ENCODE measurements around the gene CNFN. TPM values are rescaled to one million over a fixed set of nuclear protein-coding genes. Genes with fewer than 3 reads are reported as not detected.

CNFN gene
- total and polyA plus RNA-seq, 9 donors = 0.47 to 0.91 TPM; not detected in 7

DNA sequence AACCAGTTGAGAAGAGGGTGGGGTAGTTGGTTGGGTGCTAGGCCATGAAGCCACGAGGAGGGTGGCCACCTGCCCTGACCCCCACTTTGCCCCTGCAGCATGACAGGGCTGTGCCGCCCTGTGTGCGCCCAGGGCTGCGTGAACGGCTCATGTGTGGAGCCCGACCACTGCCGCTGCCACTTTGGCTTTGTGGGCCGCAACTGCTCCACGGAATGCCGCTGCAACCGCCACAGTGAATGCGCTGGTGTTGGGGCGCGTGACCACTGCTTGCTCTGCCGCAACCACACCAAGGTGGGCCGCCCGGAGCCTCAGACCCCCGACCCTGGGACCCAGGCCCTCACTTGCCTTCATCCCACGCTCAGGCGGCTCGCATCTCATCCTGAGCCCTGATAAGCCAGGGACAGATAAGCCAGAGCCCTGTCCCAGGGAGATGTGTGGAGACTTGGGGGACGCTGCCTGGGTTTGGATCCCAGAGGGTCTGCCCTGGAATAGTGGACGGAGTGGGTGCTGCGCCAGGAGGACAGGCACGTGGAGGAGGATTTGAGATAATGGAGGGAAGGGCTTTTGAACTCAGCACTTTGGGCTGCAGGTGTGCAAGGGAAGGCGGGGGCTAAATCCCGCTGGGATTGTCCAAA is 20.5 kb downstream of the CNFN start:
- TF ChIP-seq EP300 (IDR thresholded peaks at IDR 0.05) = no peak
- TF ChIP-seq, protein P1, sequence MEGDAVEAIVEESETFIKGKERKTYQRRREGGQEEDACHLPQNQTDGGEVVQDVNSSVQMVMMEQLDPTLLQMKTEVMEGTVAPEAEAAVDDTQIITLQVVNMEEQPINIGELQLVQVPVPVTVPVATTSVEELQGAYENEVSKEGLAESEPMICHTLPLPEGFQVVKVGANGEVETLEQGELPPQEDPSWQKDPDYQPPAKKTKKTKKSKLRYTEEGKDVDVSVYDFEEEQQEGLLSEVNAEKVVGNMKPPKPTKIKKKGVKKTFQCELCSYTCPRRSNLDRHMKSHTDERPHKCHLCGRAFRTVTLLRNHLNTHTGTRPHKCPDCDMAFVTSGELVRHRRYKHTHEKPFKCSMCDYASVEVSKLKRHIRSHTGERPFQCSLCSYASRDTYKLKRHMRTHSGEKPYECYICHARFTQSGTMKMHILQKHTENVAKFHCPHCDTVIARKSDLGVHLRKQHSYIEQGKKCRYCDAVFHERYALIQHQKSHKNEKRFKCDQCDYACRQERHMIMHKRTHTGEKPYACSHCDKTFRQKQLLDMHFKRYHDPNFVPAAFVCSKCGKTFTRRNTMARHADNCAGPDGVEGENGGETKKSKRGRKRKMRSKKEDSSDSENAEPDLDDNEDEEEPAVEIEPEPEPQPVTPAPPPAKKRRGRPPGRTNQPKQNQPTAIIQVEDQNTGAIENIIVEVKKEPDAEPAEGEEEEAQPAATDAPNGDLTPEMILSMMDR (IDR thresholded peaks at IDR 0.05) = no peak
- no peak for TF ChIP-seq POLR2A (IDR thresholded peaks at IDR 0.05)
- DNase-seq = no peak
- H3K27me3 ChIP-seq = no peaks in the 10 kb centered on the region
- no peaks in the 10 kb centered on the region for H3K4me1 ChIP-seq (ENCODE audit: insufficient read depth)
- no peaks in the 10 kb centered on the region for H3K9me3 ChIP-seq
- no peaks in the 10 kb centered on the region for H3K36me3 ChIP-seq
- H3K27ac ChIP-seq = no peak overlapping the region
- H3K4me3 ChIP-seq = no peak overlapping the region
- intact Hi-C loops (cut with DNase I) = no loop called here
- 90 to 93% (median 91%) methylated on average over 27 of the region's 27 CpGs for WGBS, 3 donors

DNA sequence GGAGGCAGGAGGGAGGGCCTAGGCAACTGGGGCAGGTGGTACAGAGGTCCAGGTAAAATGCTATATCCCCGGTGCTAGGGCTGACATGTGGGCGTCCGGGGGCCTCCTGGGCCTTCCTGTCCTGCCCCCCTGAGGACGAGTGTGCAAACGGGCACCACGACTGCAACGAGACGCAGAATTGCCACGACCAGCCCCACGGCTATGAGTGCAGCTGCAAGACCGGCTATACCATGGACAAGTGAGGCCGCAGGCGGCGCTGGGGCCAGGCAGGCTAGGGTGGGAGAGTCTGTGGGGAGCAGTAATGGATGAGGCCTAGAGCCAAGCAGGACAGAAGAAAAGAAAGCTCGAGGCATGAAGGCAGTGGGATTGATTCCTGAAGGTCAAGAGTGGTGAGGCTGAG is 21.3 kb downstream of the CNFN start:
- no peaks in the 10 kb centered on the region for H3K36me3 ChIP-seq
- H3K27ac ChIP-seq = no peak overlapping the region
- no peak overlapping the region for H3K4me3 ChIP-seq
- peaks cover 0 to 3% of the 10 kb centered on the region in 2 donors for H3K9me3 ChIP-seq
- no peak for TF ChIP-seq EP300 (IDR thresholded peaks at IDR 0.05)
- no peak for TF ChIP-seq POLR2A (IDR thresholded peaks at IDR 0.05)
- TF ChIP-seq, protein P1 (IDR thresholded peaks at IDR 0.05) = no peak
- H3K4me1 ChIP-seq (ENCODE audit: insufficient read depth) = no peaks in the 10 kb centered on the region
- no peaks in the 10 kb centered on the region for H3K27me3 ChIP-seq
- no peak for DNase-seq
- intact Hi-C loops (cut with DNase I) = no loop called here
- 86 to 94% (median 89%) methylated on average over 15 of the region's 15 CpGs for WGBS, 3 donors

- no peak for DNase-seq
- H3K9me3 ChIP-seq = peaks cover 0 to 5% of the 10 kb centered on the region in 2 donors
- no peak for TF ChIP-seq POLR2A (IDR thresholded peaks at IDR 0.05)
- TF ChIP-seq, protein P1 (IDR thresholded peaks at IDR 0.05) = no peak
- TF ChIP-seq EP300 (IDR thresholded peaks at IDR 0.05) = no peak
- H3K36me3 ChIP-seq = no peaks in the 10 kb centered on the region
- H3K27me3 ChIP-seq = no peaks in the 10 kb centered on the region
- WGBS, 3 donors = 94 to 96% (median 94%) methylated on average over 11 of the region's 11 CpGs
- H3K4me3 ChIP-seq = no peak overlapping the region
- intact Hi-C loops (cut with DNase I) = no loop called here
- no peaks in the 10 kb centered on the region for H3K4me1 ChIP-seq (ENCODE audit: insufficient read depth)
- no peak overlapping the region for H3K27ac ChIP-seq
Observed at GRCh38 chr19:42368360-42368759, 21.7 kb downstream of the CNFN start.

DNA sequence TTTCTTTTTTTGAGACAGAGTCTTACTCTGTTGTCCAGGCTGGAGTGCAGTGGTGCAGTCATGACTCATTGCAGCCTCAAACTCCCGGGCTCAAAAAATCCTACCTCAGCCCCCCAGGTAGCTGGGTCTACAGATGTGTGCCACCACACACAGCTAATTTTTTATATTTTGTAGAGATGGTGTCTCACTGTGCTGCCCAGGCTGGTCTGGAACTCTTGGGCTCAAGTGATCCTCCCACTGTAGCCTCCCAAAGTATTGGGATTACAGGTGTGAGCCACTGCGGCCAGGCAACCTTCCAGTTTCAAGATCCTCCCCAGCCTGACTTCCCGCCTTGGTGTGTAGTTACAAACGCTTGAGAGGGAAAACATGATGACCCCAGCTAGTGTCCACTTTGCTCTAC is 22.2 kb downstream of the CNFN start:
- no peaks in the 10 kb centered on the region for H3K27me3 ChIP-seq
- no peak overlapping the region for H3K4me3 ChIP-seq
- H3K36me3 ChIP-seq = no peaks in the 10 kb centered on the region
- intact Hi-C loops (cut with DNase I) = no loop called here
- TF ChIP-seq, protein P1 (IDR thresholded peaks at IDR 0.05) = no peak
- TF ChIP-seq EP300 (IDR thresholded peaks at IDR 0.05) (no peak), POLR2A (IDR thresholded peaks at IDR 0.05) (no peak)
- DNase-seq = no peak
- H3K9me3 ChIP-seq = peaks cover 0 to 5% of the 10 kb centered on the region in 2 donors
- 87 to 89% (median 87%) methylated on average over 4 of the region's 4 CpGs for WGBS, 3 donors
- H3K27ac ChIP-seq = no peak overlapping the region
- H3K4me1 ChIP-seq (ENCODE audit: insufficient read depth) = no peaks in the 10 kb centered on the region

All from ovary (tissue), 9 donors.